Endothelial cell of umbilical vein (primary cell): ENCODE data around the gene POLR3A. TPM values are rescaled to one million over a fixed set of nuclear protein-coding genes. Genes with fewer than 3 reads are reported as not detected.

Experiments used
- BruUV-seq: library from RNA; stranded (reverse); fragments of 400-500 nt; replicated peaks from 2 replicates; lab custom pipeline; 2021; lab: Mats Ljungman, UMichigan
- CTCF ChIA-PET: fragments of 300-600, 350-600 bp; sonication (Branson Sonifier 250); formaldehyde crosslinking; loops from one replicate; lab custom pipeline; 2021; ENCODE audit warnings: antibody characterized with exemption, inconsistent platforms; lab: Charles Lee
- POLR2A ChIA-PET: fragments of 300-600, 350-600 bp; sonication (Branson Sonifier 250); formaldehyde crosslinking; loops from one replicate; lab custom pipeline; 2021; ENCODE audit warnings: antibody characterized with exemption, inconsistent platforms; lab: Charles Lee
- DNase-seq: peaks from one replicate; pipeline ENCODE4 v3.0.0-alpha.2; 2011; ENCODE audit warnings: low read depth, low spot score
- FAIRE-seq: peaks from 2 replicates; lab custom pipeline; 2011; peaks lifted over from hg19 to GRCh38; lab: Jason Lieb, UNC
- H2AFZ ChIP-seq: 2 replicates; pipeline ENCODE4 v1.6.0; 2012; ENCODE audit warnings: low read depth, low read length, control low read depth, inconsistent platforms
- H3K27ac ChIP-seq: 2 replicates; pipeline ENCODE4 v1.5.1; 2011; ENCODE audit warnings: low read depth, mild to moderate bottlenecking, control low read depth, low read length, moderate library complexity; ENCODE audit not compliant: insufficient read depth
- H3K27me3 ChIP-seq, 2 experiments: 2 replicates each; pipeline versions ENCODE4 v1.6.0 to v1.6.1; 2011; ENCODE audit warnings: low read length in 2 of 2, mixed read lengths in 1 of 2; ENCODE audit not compliant: control insufficient read depth in 2 of 2, insufficient read depth in 2 of 2
- H3K36me3 ChIP-seq, 2 experiments: 2 replicates in 1 of 2; 3 replicates in 1 of 2; pipeline ENCODE4 v1.5.1; 2011; ENCODE audit warnings: low read length in 2 of 2, mild to moderate bottlenecking in 1 of 2, moderate library complexity in 1 of 2; ENCODE audit not compliant: control insufficient read depth in 2 of 2, insufficient read depth in 2 of 2; ENCODE audit errors: extremely low read depth in 1 of 2
- H3K4me1 ChIP-seq: 3 replicates; pipeline ENCODE4 v1.5.1; 2011; ENCODE audit warnings: mild to moderate bottlenecking, low read length; ENCODE audit not compliant: control insufficient read depth, insufficient read depth; ENCODE audit errors: extremely low read depth
- H3K4me2 ChIP-seq: 2 replicates; pipeline ENCODE4 v1.6.1; 2011; ENCODE audit warnings: low read length, control low read depth, mixed read lengths; ENCODE audit not compliant: insufficient read depth
- H3K4me3 ChIP-seq, 3 experiments: fragments of 200-600 bp in 1 of 3; sonication (generic), shearing (Covaris generic) in 1 of 3; replicated peaks in 1 of 3; 2 replicates each; pipeline ENCODE4 v1.5.1; 2011 to 2016; ENCODE audit warnings: control low read depth in 3 of 3, low read length in 3 of 3, mild to moderate bottlenecking in 2 of 3, inconsistent platforms in 1 of 3, low read depth in 1 of 3, moderate library complexity in 1 of 3; ENCODE audit not compliant: insufficient read depth in 1 of 3
- H3K79me2 ChIP-seq: 2 replicates; pipeline ENCODE4 v1.6.0; 2012; ENCODE audit warnings: low read length, inconsistent platforms; ENCODE audit not compliant: control insufficient read depth, insufficient read depth
- H3K9ac ChIP-seq: replicated peaks from 2 replicates; pipeline ENCODE3; 2011; ENCODE audit warnings: low read length, control low read depth; ENCODE audit not compliant: insufficient read depth; ENCODE audit errors: extremely low read depth
- H3K9me1 ChIP-seq: replicated peaks from 3 replicates; pipeline ENCODE4 v1.6.0; 2011; ENCODE audit warnings: mild to moderate bottlenecking, low read length; ENCODE audit not compliant: control insufficient read depth, insufficient read depth; ENCODE audit errors: extremely low read depth
- H3K9me3 ChIP-seq: replicated peaks from 2 replicates; pipeline ENCODE4 v1.5.1; 2012; ENCODE audit warnings: low read length, inconsistent platforms; ENCODE audit not compliant: control insufficient read depth, insufficient read depth
- H4K20me1 ChIP-seq: replicated peaks from 2 replicates; pipeline ENCODE3; 2011; ENCODE audit warnings: mild to moderate bottlenecking, low read length; ENCODE audit not compliant: control insufficient read depth, insufficient read depth; ENCODE audit errors: extremely low read depth
- EZH2 ChIP-seq: IDR thresholded peaks from 2 replicates; pipeline ENCODE4 v1.6.1; 2012; ENCODE audit warnings: borderline replicate concordance, low read depth, mild to moderate bottlenecking, moderate library complexity, low read length, inconsistent platforms; ENCODE audit not compliant: severe bottlenecking
- FOS ChIP-seq: IDR thresholded peaks from 2 replicates; pipeline ENCODE4 v1.6.1; 2011; ENCODE audit warnings: mild to moderate bottlenecking, low read length, moderate library complexity, borderline replicate concordance; ENCODE audit not compliant: insufficient read depth
- GATA2 ChIP-seq: IDR thresholded peaks from 2 replicates; pipeline ENCODE4 v1.7.0; 2011; ENCODE audit warnings: low read depth, mild to moderate bottlenecking, moderate library complexity, mixed read lengths, low read length; ENCODE audit not compliant: insufficient read length, insufficient read depth
- JUN ChIP-seq: IDR thresholded peaks from 2 replicates; pipeline ENCODE4 v1.6.1; 2011; ENCODE audit warnings: borderline replicate concordance, low read depth; ENCODE audit not compliant: insufficient read length, insufficient read depth
- MYC ChIP-seq: IDR thresholded peaks from one replicate; pipeline ENCODE4 v1.6.1; 2011; ENCODE audit warnings: mild to moderate bottlenecking, low read depth, low read length
- POLR2A ChIP-seq: IDR thresholded peaks from 2 replicates; pipeline ENCODE4 v1.6.1; 2012; ENCODE audit warnings: low read depth, mild to moderate bottlenecking, control low read depth, low read length
- POLR2AphosphoS5 ChIP-seq: IDR thresholded peaks from 2 replicates; pipeline ENCODE4 v1.6.1; 2012; ENCODE audit warnings: low read depth, mild to moderate bottlenecking, control low read depth, low read length, moderate library complexity; ENCODE audit not compliant: insufficient read depth
- dilution Hi-C: fragments of 300-500 bp; cut with MboI; formaldehyde crosslinking; loops from one replicate; pipeline ENCODE4 v1.15.0; 2019; ENCODE audit warnings: low sequenced_read_pairs; ENCODE audit not compliant: extremely low pct_ligation_motif_present
- intact Hi-C: fragments of 100-400 bp; cut with micrococcal nuclease; formaldehyde crosslinking; loops from one replicate; pipeline ENCODE4 v1.10.0; 2022
- polyA plus RNA-seq, 4 experiments: library from polyadenylated mRNA; depleted of rRNA in 3 of 4; stranded (reverse) in 3 of 4; unstranded in 1 of 4; fragments of >200 nt; gene quantifications; 2 replicates each; pipeline versions ENCODE4 v1.2.1 to v1.2.3, GENCODE V29; 2011 to 2012; ENCODE audit warnings: missing spikeins in 1 of 4
- total RNA-seq: library from RNA; stranded (reverse); gene quantifications from 2 replicates; pipeline ENCODE4 v1.2.3, GENCODE V29; 2021
- TF ChIP-seq, protein P1 (sequence below), 2 donors: IDR thresholded peaks; 1 replicate in 1 of 2; 2 replicates in 1 of 2; pipeline ENCODE4 v1.5.1; 2011; ENCODE audit warnings: low read length in 2 of 2, mild to moderate bottlenecking in 2 of 2, moderate library complexity in 2 of 2, control low read depth in 1 of 2, inconsistent platforms in 1 of 2, low read depth in 1 of 2; ENCODE audit not compliant: insufficient read depth in 1 of 2; ENCODE audit errors: extremely low read depth in 1 of 2
- TF ChIP-seq, protein P2 (sequence below): IDR thresholded peaks from 2 replicates; pipeline ENCODE4 v1.6.1; 2011; ENCODE audit not compliant: insufficient read depth, insufficient read length

POLR3A gene
- total and polyA plus RNA-seq, 2 donors (not counting 3 experiments of a cell fraction or from before 2014, with no cell fraction given), result 9.5 to 25.3 TPM

DNA sequence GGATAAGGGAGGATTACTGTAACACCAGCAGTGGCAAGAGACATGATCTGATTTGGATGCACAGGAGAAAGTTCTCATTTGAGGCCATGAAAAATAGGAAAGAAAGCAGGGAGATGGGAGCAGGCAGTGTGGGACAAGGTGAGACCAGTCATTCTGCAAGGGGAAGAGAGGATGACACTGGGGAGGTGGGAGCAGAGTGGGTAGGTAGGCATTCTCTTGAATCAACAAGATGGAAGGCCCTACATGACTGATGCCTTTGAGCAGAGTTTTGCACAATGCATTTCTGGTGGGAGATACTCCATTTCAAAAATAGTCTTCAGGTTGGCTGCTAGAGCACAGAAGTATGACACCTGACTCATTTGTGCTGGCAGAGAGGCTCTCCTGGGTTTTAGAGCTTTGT is 14.9 kb upstream of the POLR3A start:
- Histone ChIP-seq H3K9ac (no peak overlapping the region), H3K4me2 (no peak overlapping the region), H4K20me1 (peaks cover 13% of the 10 kb centered on the region), H3K9me3 (no peaks in the 10 kb centered on the region), H3K79me2 (peaks cover 24% of the 10 kb centered on the region), H3K27me3 (no peaks in the 10 kb centered on the region), H3K9me1 (no peaks in the 10 kb centered on the region), H3K27ac (no peak overlapping the region), H3K4me1 (peaks cover 18% of the 10 kb centered on the region), H3K4me3 (no peak overlapping the region), H2AFZ (no peak overlapping the region), H3K36me3 (peaks cover 18 to 21% of the 10 kb centered on the region in 2 experiments)
- CTCF ChIA-PET, result interaction anchor here (1.0 to 1.5 kb wide), 2 partner anchors 9 to 613 kb away, joined by 3 to 4 read pairs; no protein-coding TSS in a partner anchor
- FAIRE-seq, result peak; percentile 62
- POLR2A ChIA-PET, result no interaction called here
- BruUV-seq, result no TSS peak
- dilution Hi-C loops (no loop called here), intact Hi-C loops (no loop called here)
- DNase-seq, result no peak
- TF ChIP-seq MYC, result no peak
- no peak for TF ChIP-seq EZH2
- TF ChIP-seq, protein P1, sequence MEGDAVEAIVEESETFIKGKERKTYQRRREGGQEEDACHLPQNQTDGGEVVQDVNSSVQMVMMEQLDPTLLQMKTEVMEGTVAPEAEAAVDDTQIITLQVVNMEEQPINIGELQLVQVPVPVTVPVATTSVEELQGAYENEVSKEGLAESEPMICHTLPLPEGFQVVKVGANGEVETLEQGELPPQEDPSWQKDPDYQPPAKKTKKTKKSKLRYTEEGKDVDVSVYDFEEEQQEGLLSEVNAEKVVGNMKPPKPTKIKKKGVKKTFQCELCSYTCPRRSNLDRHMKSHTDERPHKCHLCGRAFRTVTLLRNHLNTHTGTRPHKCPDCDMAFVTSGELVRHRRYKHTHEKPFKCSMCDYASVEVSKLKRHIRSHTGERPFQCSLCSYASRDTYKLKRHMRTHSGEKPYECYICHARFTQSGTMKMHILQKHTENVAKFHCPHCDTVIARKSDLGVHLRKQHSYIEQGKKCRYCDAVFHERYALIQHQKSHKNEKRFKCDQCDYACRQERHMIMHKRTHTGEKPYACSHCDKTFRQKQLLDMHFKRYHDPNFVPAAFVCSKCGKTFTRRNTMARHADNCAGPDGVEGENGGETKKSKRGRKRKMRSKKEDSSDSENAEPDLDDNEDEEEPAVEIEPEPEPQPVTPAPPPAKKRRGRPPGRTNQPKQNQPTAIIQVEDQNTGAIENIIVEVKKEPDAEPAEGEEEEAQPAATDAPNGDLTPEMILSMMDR (IDR thresholded peaks at IDR 0.05; ENCODE audit: extremely low read depth in 1 of 2, insufficient read depth in 1 of 2, low read depth in 1 of 2, low read length in 2 of 2), result no peak
- no peak for TF ChIP-seq GATA2
- no peak for TF ChIP-seq POLR2A
- no peak for TF ChIP-seq POLR2AphosphoS5
- no peak for TF ChIP-seq JUN
- TF ChIP-seq FOS, result no peak
- TF ChIP-seq, protein P2, sequence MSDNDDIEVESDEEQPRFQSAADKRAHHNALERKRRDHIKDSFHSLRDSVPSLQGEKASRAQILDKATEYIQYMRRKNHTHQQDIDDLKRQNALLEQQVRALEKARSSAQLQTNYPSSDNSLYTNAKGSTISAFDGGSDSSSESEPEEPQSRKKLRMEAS, result no peak
